Neural cell (in vitro differentiated cells): Measurements from ENCODE around the gene FAM76B. TPM values are rescaled to one million over a fixed set of nuclear protein-coding genes. Genes with fewer than 3 reads are reported as not detected.
A peak's percentile ranks its signal among the peaks of the same experiment; 100 is the strongest.

Experiments used
- H2AFZ ChIP-seq: fragments of 200-600, 300-800 bp; sonication (generic), shearing (Covaris generic); 2 replicates; pipeline ENCODE4 v1.6.0; 2014; ENCODE audit warnings: low read depth, mild to moderate bottlenecking, antibody characterized with exemption, low read length, moderate library complexity
- H3F3A ChIP-seq: fragments of 200-600 bp; shearing (Covaris generic); 2 replicates; pipeline ENCODE4 v1.6.1; 2016; ENCODE audit warnings: mild to moderate bottlenecking, moderate library complexity, mixed read lengths, antibody characterized with exemption, low read length; ENCODE audit not compliant: insufficient read depth, poor library complexity, severe bottlenecking
- H3K27ac ChIP-seq: fragments of 200-600, 300-800 bp; sonication (generic), shearing (Covaris generic); 2 replicates; pipeline ENCODE4 v1.5.1; 2014; ENCODE audit warnings: mild to moderate bottlenecking, low read length, moderate library complexity
- H3K27me3 ChIP-seq: fragments of 300-800, 200-600 bp; sonication (generic), shearing (Covaris generic); 2 replicates; pipeline ENCODE4 v1.6.0; 2014; ENCODE audit warnings: mild to moderate bottlenecking, low read depth, low read length, moderate library complexity; ENCODE audit not compliant: insufficient read depth
- H3K36me3 ChIP-seq: fragments of 300-800, 200-600 bp; sonication (generic), shearing (Covaris generic); 2 replicates; pipeline ENCODE4 v1.5.1; 2014; ENCODE audit warnings: mild to moderate bottlenecking, antibody characterized with exemption, low read length, moderate library complexity; ENCODE audit not compliant: insufficient read depth
- H3K4me2 ChIP-seq: fragments of 300-800, 200-600 bp; sonication (generic), shearing (Covaris generic); 2 replicates; pipeline ENCODE4 v1.6.0; 2014; ENCODE audit warnings: mild to moderate bottlenecking, low read length
- H3K4me3 ChIP-seq: fragments of 300-800, 200-600 bp; sonication (generic), shearing (Covaris generic); 2 replicates; pipeline ENCODE4 v1.5.1; 2014; ENCODE audit warnings: mild to moderate bottlenecking, low read length, moderate library complexity
- H3K79me2 ChIP-seq: fragments of 200-600 bp; shearing (Covaris generic); replicated peaks from 2 replicates; pipeline ENCODE4 v1.6.0; 2014; ENCODE audit warnings: mild to moderate bottlenecking, low read length, moderate library complexity; ENCODE audit not compliant: insufficient read depth
- H3K9ac ChIP-seq: fragments of 300-800, 200-600 bp; sonication (generic), shearing (Covaris generic); 2 replicates; pipeline ENCODE4 v1.6.1; 2016; ENCODE audit warnings: mild to moderate bottlenecking, low read length, mixed read lengths
- H3K9me2 ChIP-seq: fragments of 200-600 bp; shearing (Covaris generic); 2 replicates; pipeline ENCODE4 v1.6.1; 2016; ENCODE audit warnings: mild to moderate bottlenecking, low read length, mixed read lengths; ENCODE audit not compliant: insufficient read depth
- H3K9me3 ChIP-seq: fragments of 200-600, 300-800 bp; sonication (generic), shearing (Covaris generic); 2 replicates; pipeline ENCODE4 v1.6.1; 2016; ENCODE audit warnings: mild to moderate bottlenecking, mixed run types, low read length, moderate library complexity, mixed read lengths
- H4K20me1 ChIP-seq: fragments of 200-600 bp; shearing (Covaris generic); 2 replicates; pipeline ENCODE4 v1.6.1; 2016; ENCODE audit warnings: mild to moderate bottlenecking, mixed run types; ENCODE audit not compliant: insufficient read depth
- CTCF ChIP-seq: fragments of 450-650 bp; IDR thresholded peaks from 2 replicates; pipeline ENCODE4 v1.5.1; 2014; ENCODE audit warnings: antibody characterized with exemption, mild to moderate bottlenecking, moderate library complexity; ENCODE audit not compliant: poor library complexity, severe bottlenecking
- EP300 ChIP-seq: fragments of 450-650 bp; conservative IDR thresholded peaks from 2 replicates; pipeline ENCODE4 v1.6.1; 2014; ENCODE audit warnings: antibody characterized with exemption, mild to moderate bottlenecking, moderate library complexity; ENCODE audit not compliant: poor library complexity, severe bottlenecking
- EZH2 ChIP-seq: fragments of 200-600, 300-800 bp; shearing (Covaris generic), sonication (generic); IDR thresholded peaks from 2 replicates; pipeline ENCODE4 v1.6.1; 2014; ENCODE audit warnings: antibody characterized with exemption, low read length, borderline replicate concordance, mild to moderate bottlenecking; ENCODE audit not compliant: insufficient read depth, poor library complexity, severe bottlenecking
- MXI1 ChIP-seq: fragments of 450-650 bp; conservative IDR thresholded peaks from 2 replicates; pipeline ENCODE4 v1.6.1; 2014; ENCODE audit warnings: antibody characterized with exemption, mild to moderate bottlenecking; ENCODE audit not compliant: poor library complexity, severe bottlenecking
- POLR2AphosphoS5 ChIP-seq: IDR thresholded peaks from 2 replicates; pipeline ENCODE4 v1.6.1; 2012
- RAD21 ChIP-seq: fragments of 450-650 bp; conservative IDR thresholded peaks from 2 replicates; pipeline ENCODE4 v1.6.1; 2014; ENCODE audit warnings: antibody characterized with exemption, mild to moderate bottlenecking, moderate library complexity
- REST ChIP-seq: IDR thresholded peaks from 2 replicates; pipeline ENCODE4 v1.6.1; 2012; ENCODE audit warnings: borderline replicate concordance
- SMC3 ChIP-seq: fragments of 450-650 bp; conservative IDR thresholded peaks from 2 replicates; pipeline ENCODE4 v1.6.1; 2014; ENCODE audit warnings: antibody characterized with exemption, mild to moderate bottlenecking, moderate library complexity; ENCODE audit not compliant: poor library complexity
- TAF1 ChIP-seq: IDR thresholded peaks from 2 replicates; pipeline ENCODE4 v1.6.1; 2012; ENCODE audit warnings: low read depth
- polyA minus RNA-seq: library from RNA; depleted of rRNA, polyadenylated mRNA; stranded (reverse); fragments of >200 nt; gene quantifications from 2 replicates; pipeline ENCODE4 v1.2.3, GENCODE V29; 2014
- polyA plus RNA-seq: library from polyadenylated mRNA; depleted of rRNA; stranded (reverse); fragments of >200 nt; gene quantifications from 2 replicates; pipeline ENCODE4 v1.2.3, GENCODE V29; 2014

FAM76B gene
- 132 and 139 TPM in 2 replicates for polyA plus RNA-seq
- polyA minus RNA-seq, result 115 and 118 TPM in 2 replicates

- H3K9me2 ChIP-seq, result no peaks in the 10 kb centered on the region
- H3K4me2 ChIP-seq, result peak within 1 kb of the TSS; percentile 93
- H3F3A ChIP-seq, result no peaks in the 10 kb centered on the region
- peaks cover 7% of the 10 kb centered on the region for H3K36me3 ChIP-seq
- H3K4me3 ChIP-seq, result peak within 1 kb of the TSS; percentile 89
- TF ChIP-seq EZH2 (no peak), RAD21 (no peak), REST (no peak), EP300 (peak; percentile 82), POLR2AphosphoS5 (peak; percentile 97), CTCF (no peak), MXI1 (peak; percentile 96), TAF1 (peak; percentile 23), SMC3 (no peak)
- H2AFZ ChIP-seq, result peak within 1 kb of the TSS; percentile 93
- no peaks in the 10 kb centered on the region for H3K9me3 ChIP-seq
- H3K27ac ChIP-seq, result peak within 1 kb of the TSS; percentile 99
- peaks cover 4% of the 10 kb centered on the region for H4K20me1 ChIP-seq
- H3K9ac ChIP-seq, result peak within 1 kb of the TSS; percentile 98
- peaks cover 45% of the 10 kb centered on the region for H3K79me2 ChIP-seq
- no peaks in the 10 kb centered on the region for H3K27me3 ChIP-seq
Measured at GRCh38 chr11:95789506-95790122, at the start of gene FAM76B. Gene FAM76B, minus strand, starts transcription at chr11:95789782. Its CDS starts 304 bp downstream, at chr11:95789478.

- no peak for TF ChIP-seq MXI1
- TF ChIP-seq EZH2, result no peak
- TF ChIP-seq REST, result no peak
- TF ChIP-seq CTCF, result peak; percentile 87
- no peak for TF ChIP-seq TAF1
- TF ChIP-seq POLR2AphosphoS5, result no peak
- TF ChIP-seq EP300, result no peak
- TF ChIP-seq SMC3, result peak; percentile 85
- TF ChIP-seq RAD21, result peak; percentile 84
- Histone ChIP-seq H3K4me2 (no peak overlapping the region), H4K20me1 (no peaks in the 10 kb centered on the region), H3K9me3 (no peaks in the 10 kb centered on the region), H3K27ac (no peak overlapping the region), H2AFZ (no peak overlapping the region), H3K9ac (no peak overlapping the region), H3K4me3 (no peak overlapping the region), H3F3A (no peaks in the 10 kb centered on the region), H3K36me3 (peaks cover 12% of the 10 kb centered on the region), H3K9me2 (no peaks in the 10 kb centered on the region), H3K79me2 (no peaks in the 10 kb centered on the region), H3K27me3 (no peaks in the 10 kb centered on the region)
Measured at GRCh38 chr11:95835768-95836488, 46.3 kb upstream of the FAM76B start.
